Large intestine (tissue), 3 donors: ENCODE results near the gene DLEC1. TPM values are rescaled to one million over a fixed set of nuclear protein-coding genes. Genes with fewer than 3 reads are reported as not detected.

Experiments used
- DNase-seq, 2 donors: peaks; one replicate each; pipeline versions ENCODE4 v3.0.0 to v3.0.0-alpha.2; 2013
- H3K27ac ChIP-seq: one replicate; pipeline ENCODE4 v1.5.1; 2013; ENCODE audit warnings: low read length
- H3K27me3 ChIP-seq: 2 replicates; pipeline ENCODE4 v1.6.1; 2013; ENCODE audit warnings: low read length; ENCODE audit not compliant: control insufficient read depth, insufficient read depth
- H3K36me3 ChIP-seq: 2 replicates; pipeline ENCODE4 v1.6.1; 2013; ENCODE audit warnings: low read length; ENCODE audit not compliant: control insufficient read depth, insufficient read depth
- H3K4me1 ChIP-seq: one replicate; pipeline ENCODE4 v1.6.1; 2013; ENCODE audit warnings: low read length; ENCODE audit not compliant: control insufficient read depth, insufficient read depth
- H3K4me3 ChIP-seq: one replicate; pipeline ENCODE4 v1.5.1; 2013; ENCODE audit warnings: low read length
- H3K9me3 ChIP-seq: one replicate; pipeline ENCODE4 v1.6.1; 2013; ENCODE audit warnings: mild to moderate bottlenecking, low read depth, low read length, moderate library complexity; ENCODE audit not compliant: control insufficient read depth
- WGBS: methylation state at CpG from one replicate; pipeline ENCODE4 v1.1.5; 2013; ENCODE audit warnings: low lambda C conversion rate; ENCODE audit not compliant: insufficient coverage; 5-methylcytosine and 5-hydroxymethylcytosine counted together
- polyA plus RNA-seq: library from polyadenylated mRNA; unstranded; fragments of 120-200 nt; gene quantifications from one replicate; pipeline ENCODE4 v1.2.1, GENCODE V29; 2013

Gene DLEC1
- polyA plus RNA-seq, 1 donor, result 1.2 TPM

- Histone ChIP-seq H3K9me3 (no peaks in the 10 kb centered on the region), H3K4me3 (peak overlapping the region; percentile 55), H3K27ac (peak overlapping the region; percentile 99), H3K27me3 (no peaks in the 10 kb centered on the region), H3K36me3 (peaks cover 25% of the 10 kb centered on the region), H3K4me1 (peaks cover 79% of the 10 kb centered on the region)
- DNase-seq, result peak; percentile 90 to 96
- no CpG with 5 or more reads among the region's 49 CpGs for whole genome bisulfite sequencing
Observed at GRCh38 chr3:37993820-37994638, 45.0 kb upstream of the DLEC1 start.

DNA sequence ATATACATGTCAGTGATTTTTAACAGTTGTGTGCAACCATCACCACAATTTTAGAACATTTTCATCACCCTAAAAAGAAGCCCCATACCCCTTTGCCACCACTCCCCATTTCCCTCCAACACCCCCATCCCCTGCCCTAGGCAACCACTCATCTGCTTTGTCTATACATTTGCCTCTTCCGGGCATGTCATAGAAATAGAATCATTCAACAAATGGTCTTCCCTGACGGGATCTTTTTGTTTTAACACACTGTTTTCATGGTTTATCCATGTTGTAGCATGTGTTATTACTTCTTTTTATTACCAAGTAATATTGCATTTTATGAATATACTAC lies 44.4 kb upstream of the DLEC1 start:
- peaks cover 29% of the 10 kb centered on the region for H3K36me3 ChIP-seq
- H3K27ac ChIP-seq, result peak overlapping the region; percentile 99
- DNase-seq, result no peak
- 0% methylated on average over 1 of the region's 2 CpGs for WGBS
- H3K9me3 ChIP-seq, result no peaks in the 10 kb centered on the region
- H3K27me3 ChIP-seq, result no peaks in the 10 kb centered on the region
- peaks cover 77% of the 10 kb centered on the region for H3K4me1 ChIP-seq
- peak overlapping the region; percentile 55 for H3K4me3 ChIP-seq

DNA sequence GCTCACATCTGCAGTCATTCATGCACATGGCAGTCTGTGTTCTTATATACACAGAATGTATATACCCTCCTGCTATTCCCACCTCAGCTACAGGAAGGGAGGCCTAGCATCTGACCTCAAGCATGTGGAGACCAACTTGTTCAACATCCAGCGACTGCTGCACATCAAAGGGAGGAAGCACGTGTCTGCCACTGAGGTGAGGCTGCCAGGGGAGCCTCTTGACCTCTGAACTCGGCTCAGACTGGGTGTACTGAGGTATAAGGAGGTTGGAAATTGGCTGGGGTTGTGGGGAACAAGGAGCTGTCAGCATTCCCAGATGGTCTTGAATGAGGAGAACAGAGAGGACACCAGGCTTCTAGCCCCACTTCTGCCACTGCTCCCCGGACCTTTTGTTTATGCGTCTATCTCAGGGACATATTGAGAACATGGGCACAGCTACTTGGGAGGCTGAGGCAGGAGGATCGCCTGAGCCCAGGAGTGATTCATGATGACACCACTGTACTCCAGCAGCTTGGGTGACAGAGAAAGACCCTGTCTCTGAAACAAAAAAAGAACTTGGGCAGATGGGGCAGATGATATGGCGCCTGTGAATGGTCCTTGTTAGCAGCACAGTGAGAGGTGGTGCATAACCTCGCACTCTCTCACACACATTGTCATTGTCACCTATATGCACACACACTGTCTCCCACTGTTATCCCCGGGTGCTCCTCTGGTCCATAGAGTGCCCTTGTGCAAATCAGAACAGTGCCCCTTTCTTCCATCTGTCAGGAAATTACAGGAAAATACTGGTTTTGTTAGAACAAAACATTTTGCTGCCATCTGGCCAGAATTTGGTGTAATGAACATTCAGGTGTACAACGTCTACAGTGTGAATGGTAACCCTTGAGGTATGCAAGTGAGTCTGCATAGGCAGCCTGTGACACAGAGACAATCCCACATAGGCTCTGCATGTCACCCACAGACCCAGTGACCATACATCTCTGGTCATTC lies 43.1 kb upstream of the DLEC1 start:
- peak overlapping the region; percentile 97 for H3K27ac ChIP-seq
- no peak for DNase-seq
- WGBS, result no CpG with 5 or more reads among the region's 10 CpGs

GRCh38 chr3:37996785-37997301 lies 42.2 kb upstream of the DLEC1 start:
- H3K27ac ChIP-seq, result peak overlapping the region; percentile 97
- DNase-seq, result peak; percentile 91 to 94
- H3K4me3 ChIP-seq, result no peak overlapping the region
- H3K4me1 ChIP-seq, result peaks cover 66% of the 10 kb centered on the region
- no CpG with 5 or more reads among the region's 7 CpGs for WGBS
- peaks cover 52% of the 10 kb centered on the region for H3K36me3 ChIP-seq
- H3K27me3 ChIP-seq, result no peaks in the 10 kb centered on the region
- H3K9me3 ChIP-seq, result no peaks in the 10 kb centered on the region

More for the DNA sequence above, 43.1 kb upstream of the DLEC1 start:
- Histone ChIP-seq H3K36me3 (peaks cover 43% of the 10 kb centered on the region), H3K9me3 (no peaks in the 10 kb centered on the region), H3K4me1 (peaks cover 67% of the 10 kb centered on the region), H3K27me3 (no peaks in the 10 kb centered on the region), H3K4me3 (no peak overlapping the region)

- no peaks in the 10 kb centered on the region for H3K27me3 ChIP-seq
- H3K4me1 ChIP-seq, result peaks cover 64% of the 10 kb centered on the region
- H3K27ac ChIP-seq, result peak overlapping the region; percentile 97
- H3K36me3 ChIP-seq, result peaks cover 57% of the 10 kb centered on the region
- no peak for DNase-seq
- no peak overlapping the region for H3K4me3 ChIP-seq
- no CpG with 5 or more reads among the region's 10 CpGs for WGBS
- H3K9me3 ChIP-seq, result no peaks in the 10 kb centered on the region
Observed at GRCh38 chr3:37997342-37997741, 41.7 kb upstream of the DLEC1 start.

- no peak for DNase-seq
- H3K27me3 ChIP-seq, result no peaks in the 10 kb centered on the region
- no CpG with 5 or more reads among the region's 6 CpGs for WGBS
Observed at GRCh38 chr3:37997791-37998370, 41.1 kb upstream of the DLEC1 start.

GRCh38 chr3:37999836-38000235 lies 39.2 kb upstream of the DLEC1 start:
- Histone ChIP-seq H3K4me3 (no peak overlapping the region), H3K27me3 (no peaks in the 10 kb centered on the region), H3K4me1 (peaks cover 73% of the 10 kb centered on the region), H3K9me3 (no peaks in the 10 kb centered on the region), H3K36me3 (peaks cover 72% of the 10 kb centered on the region), H3K27ac (no peak overlapping the region)
- WGBS, result no CpG with 5 or more reads among the region's 6 CpGs
- no peak for DNase-seq

More at GRCh38 chr3:37997791-37998370, 41.1 kb upstream of the DLEC1 start:
- H3K36me3 ChIP-seq, result peaks cover 62% of the 10 kb centered on the region
- peak overlapping the region; percentile 97 for H3K27ac ChIP-seq
- H3K4me3 ChIP-seq, result no peak overlapping the region
- no peaks in the 10 kb centered on the region for H3K9me3 ChIP-seq
- H3K4me1 ChIP-seq, result peaks cover 69% of the 10 kb centered on the region

- no peaks in the 10 kb centered on the region for H3K9me3 ChIP-seq
- H3K27ac ChIP-seq, result no peak overlapping the region
- no CpG with 5 or more reads among the region's 6 CpGs for WGBS
- H3K27me3 ChIP-seq, result no peaks in the 10 kb centered on the region
- no peak for DNase-seq
- H3K4me3 ChIP-seq, result no peak overlapping the region
- peaks cover 69% of the 10 kb centered on the region for H3K4me1 ChIP-seq
- peaks cover 74% of the 10 kb centered on the region for H3K36me3 ChIP-seq
Observed at GRCh38 chr3:38000242-38000916, 38.6 kb upstream of the DLEC1 start.

DNA sequence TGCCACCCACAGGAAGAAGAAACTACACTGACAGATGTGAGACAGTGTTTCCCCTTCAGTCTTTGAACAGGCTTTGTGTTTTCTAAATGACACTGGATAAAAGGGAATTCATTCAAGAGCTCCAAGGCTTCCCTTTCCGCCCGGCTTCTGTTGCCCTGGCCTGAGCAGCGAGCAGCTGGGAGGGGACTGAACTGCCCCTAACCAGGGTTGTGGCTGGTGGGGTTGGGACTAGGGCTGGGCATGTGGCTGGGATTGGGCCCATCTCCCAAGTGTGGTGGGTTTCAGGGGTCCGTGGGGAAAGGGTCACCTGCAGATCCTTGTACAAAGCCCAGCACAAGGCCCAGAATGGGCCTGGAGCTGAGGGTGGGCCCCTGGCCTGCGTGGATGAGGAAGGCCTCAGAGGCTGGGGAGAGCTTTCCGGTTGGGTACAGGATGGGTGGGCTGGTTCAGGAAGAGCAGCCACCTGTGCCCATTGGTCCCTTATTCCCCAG lies 38.0 kb upstream of the DLEC1 start:
- Histone ChIP-seq H3K27me3 (no peaks in the 10 kb centered on the region), H3K36me3 (peaks cover 74% of the 10 kb centered on the region), H3K27ac (no peak overlapping the region), H3K9me3 (no peaks in the 10 kb centered on the region), H3K4me3 (no peak overlapping the region), H3K4me1 (peaks cover 63% of the 10 kb centered on the region)
- no peak for DNase-seq
- no CpG with 5 or more reads among the region's 6 CpGs for WGBS
